ENCODE data around the gene KYNU.
A peak's percentile ranks its signal among the peaks of the same experiment; 100 is the strongest.
"Not testable (repeated sequence)": the region's sequence is repeated elsewhere in the genome, so short reads cannot be mapped to it uniquely, and the experiment has no call there.

KYNU gene

DNA sequence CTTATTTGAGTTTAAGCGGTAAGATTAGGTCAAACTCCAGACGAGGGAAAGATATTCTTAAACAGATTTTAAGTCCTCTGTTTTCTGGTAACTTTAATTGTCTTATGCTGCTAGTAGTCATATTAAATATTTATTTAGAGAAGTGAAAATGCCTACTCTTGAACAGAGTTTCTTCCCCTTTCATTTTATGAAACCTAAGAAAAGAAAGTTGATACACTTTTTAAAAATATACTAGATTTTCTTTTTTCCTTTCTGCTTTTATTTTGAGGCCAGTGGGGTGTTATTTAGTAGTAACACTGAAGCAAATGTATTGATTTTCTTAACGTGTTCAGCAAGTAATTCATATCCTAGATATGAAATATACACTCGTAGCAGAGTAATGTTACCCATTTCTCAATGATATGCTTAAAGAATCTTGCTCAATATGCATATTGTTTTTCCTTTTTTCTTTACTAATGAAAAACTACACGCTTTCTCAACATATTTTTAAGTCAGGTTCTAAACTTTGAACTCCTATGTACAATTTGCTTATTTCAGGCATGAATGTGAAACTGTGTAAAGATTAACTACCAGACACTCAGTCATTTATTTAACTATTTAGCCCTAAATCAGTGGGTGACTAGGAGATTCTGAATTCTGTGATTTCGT lies 691 bp downstream of the KYNU start:
- H3K4me3 ChIP-seq (ENCODE audit: low read length), result peak overlapping the region; percentile 87; the same call in 1 of the 2 replicates

DNA sequence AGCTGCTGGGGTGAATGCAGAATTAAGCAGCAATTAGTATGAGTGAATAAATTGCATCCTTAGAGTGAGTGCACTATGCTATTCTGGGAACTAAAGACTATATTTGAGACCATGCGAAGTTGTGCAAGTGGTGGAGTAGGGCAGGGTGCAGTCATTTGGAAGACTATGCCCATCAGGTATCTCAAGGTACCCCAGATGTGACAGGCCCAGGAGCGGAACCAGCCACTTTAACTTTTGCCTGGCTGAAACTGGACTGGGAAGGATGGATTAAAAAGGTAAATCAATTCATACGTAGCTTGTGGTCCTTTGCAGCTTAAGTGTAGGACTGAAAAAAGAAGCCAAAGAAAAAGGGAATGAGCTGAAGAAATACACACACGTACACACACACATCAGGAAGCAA lies 1.7 kb downstream of the KYNU start:
- no peak for TF ChIP-seq ZNF274 (IDR thresholded peaks at IDR 0.05; ENCODE audit: low read depth, low read length)
- peak overlapping the region; percentile 87 for H3K4me3 ChIP-seq (ENCODE audit: low read length)

More for the DNA sequence above, 691 bp downstream of the KYNU start:
- no peak for TF ChIP-seq ZNF274 (IDR thresholded peaks at IDR 0.05; ENCODE audit: low read depth, low read length)

DNA sequence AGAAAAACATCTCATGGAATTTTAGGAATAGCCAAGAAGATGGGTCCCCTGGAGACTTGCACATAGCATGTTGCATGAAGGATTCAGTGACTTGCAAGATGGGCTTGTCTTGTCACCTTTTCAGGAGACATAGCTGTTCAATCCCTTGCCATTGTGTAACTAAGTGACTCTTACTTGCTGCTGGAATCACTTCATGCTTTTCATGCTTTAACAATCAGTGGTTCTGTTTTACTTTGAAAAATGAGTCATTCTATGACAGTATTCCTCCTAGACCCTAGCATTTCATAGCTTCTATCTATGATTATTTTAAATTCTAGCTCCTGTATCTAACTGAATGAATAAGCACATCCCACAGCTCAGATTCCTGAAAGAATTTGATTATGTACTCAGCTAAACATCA lies 2.8 kb downstream of the KYNU start:
- TF ChIP-seq ZNF274 (IDR thresholded peaks at IDR 0.05; ENCODE audit: low read depth, low read length), result no peak
- no peak overlapping the region for H3K4me3 ChIP-seq (ENCODE audit: low read length)

DNA sequence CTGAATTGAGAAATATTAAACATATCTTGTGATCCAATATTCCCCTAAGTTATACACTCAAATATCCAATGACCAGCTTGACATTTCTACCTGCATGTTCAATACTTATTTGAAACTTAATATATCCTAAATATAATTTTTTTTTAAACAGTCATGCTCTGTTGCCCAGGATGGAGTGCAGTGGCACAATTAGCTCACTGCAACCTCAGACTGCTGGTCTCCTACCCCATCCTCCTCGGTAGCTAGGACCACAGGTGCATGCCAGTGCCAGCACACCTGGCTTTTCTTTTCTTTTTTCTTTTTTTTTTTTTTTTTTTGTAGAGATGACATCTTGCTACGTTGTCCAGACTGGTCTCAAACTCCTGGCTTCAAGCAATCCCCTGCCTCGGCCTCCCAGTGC lies 4.2 kb downstream of the KYNU start:
- no peak overlapping the region for H3K4me3 ChIP-seq (ENCODE audit: low read length)
- TF ChIP-seq ZNF274 (IDR thresholded peaks at IDR 0.05; ENCODE audit: low read depth, low read length), result no peak

DNA sequence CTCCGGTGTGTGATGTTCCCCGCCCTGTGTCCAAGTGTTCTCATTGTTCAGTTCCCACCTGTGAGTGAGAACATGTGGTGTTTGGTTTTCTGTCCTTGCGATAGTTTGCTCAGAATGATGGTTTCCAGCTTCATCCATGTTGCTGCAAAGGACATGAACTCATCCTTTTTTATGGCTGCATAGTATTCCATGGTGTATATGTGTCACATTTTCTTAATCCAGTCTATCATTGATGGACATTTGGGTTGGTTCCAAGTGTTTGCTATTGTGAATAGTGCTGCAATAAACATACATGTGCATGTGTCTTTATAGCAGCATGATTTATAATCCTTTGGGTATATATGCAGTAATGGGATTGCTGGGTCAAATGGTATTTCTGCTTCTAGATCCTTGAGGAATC lies 5.0 kb downstream of the KYNU start:
- not testable (repeated sequence) for H3K4me3 ChIP-seq (ENCODE audit: low read length)

DNA sequence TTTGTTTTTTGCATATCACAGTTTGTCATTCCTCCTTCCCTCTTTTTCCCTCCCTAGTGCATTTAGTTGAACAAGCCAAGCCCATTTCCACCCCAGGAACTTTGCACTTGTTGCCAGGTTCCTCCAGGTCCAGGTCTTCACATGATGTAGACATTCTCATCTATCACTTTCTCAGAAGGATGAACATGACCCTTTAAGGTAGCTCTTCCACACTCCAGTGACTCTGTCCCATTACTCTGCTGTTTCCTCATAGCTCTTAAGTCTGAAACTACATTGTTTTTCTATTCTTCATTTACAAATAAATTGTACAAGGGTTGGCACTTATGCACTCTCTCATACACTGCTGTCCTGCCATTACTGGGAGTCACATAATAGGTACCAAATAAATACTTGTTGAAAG lies 6.1 kb downstream of the KYNU start:
- TF ChIP-seq ZNF274 (IDR thresholded peaks at IDR 0.05; ENCODE audit: low read depth, low read length), result no peak
- no peak overlapping the region for H3K4me3 ChIP-seq (ENCODE audit: low read length)

DNA sequence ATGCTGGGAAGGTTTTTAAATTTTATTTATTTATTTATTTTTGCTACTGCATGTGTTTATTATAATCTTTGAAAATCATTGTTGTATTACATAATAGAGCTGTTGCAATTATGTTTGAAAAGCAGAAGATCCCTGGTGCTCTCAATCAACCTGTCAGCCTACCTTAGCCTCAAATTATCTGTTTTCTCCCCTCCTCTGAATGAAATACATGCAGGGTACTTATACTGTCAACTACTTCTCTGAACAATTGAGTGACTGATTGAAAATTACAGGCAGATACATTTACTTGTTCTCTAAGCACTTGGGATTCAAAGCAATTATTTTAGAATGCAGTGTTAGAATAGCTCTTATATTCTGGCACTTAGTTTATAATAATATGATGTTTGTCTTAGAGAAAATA lies 8.1 kb downstream of the KYNU start:
- H3K4me3 ChIP-seq (ENCODE audit: low read length), result no peak overlapping the region
- TF ChIP-seq ZNF274 (IDR thresholded peaks at IDR 0.05; ENCODE audit: low read depth, low read length), result no peak

DNA sequence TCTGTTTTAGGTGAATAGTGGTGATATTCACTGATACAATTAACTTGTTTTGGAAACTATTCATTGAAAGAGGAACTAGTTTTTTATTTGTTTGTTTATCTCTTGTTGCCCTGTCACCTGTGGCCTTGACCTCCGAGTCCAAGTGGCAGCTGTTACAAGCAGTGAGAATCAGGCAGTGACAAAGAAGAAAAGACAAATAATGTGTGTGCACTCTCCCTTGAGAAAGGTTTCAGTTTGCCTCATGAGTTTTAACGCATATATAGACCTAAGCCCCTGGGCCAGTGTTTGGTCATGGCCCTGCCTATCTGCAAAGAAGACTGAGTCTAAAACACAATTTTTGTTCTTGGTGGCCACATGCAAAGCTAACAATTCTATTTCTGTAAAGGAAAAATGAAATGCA lies 15.3 kb downstream of the KYNU start:
- H3K4me3 ChIP-seq (ENCODE audit: low read length), result no peak overlapping the region
- TF ChIP-seq ZNF274 (IDR thresholded peaks at IDR 0.05; ENCODE audit: low read depth, low read length), result no peak

DNA sequence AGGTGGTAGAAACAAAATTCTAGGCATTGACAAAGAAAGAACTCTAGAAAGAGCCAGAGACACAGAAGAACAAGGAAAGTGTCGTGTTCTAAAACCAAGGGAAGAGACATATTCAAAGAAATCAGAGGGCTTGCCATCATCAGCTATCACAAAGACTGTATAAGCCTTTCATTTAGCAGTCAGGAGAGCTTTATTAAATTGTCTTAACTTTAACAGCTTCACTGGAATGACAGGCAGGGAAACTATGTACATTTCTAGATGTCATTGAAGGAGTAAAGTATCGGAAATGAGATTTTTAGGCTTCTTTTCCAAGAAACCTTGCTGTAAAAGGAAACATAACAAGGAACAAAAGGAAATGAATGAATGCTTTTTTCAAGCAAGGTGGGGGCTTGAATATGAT lies 15.8 kb downstream of the KYNU start:
- no peak for TF ChIP-seq ZNF274 (IDR thresholded peaks at IDR 0.05; ENCODE audit: low read depth, low read length)
- no peak overlapping the region for H3K4me3 ChIP-seq (ENCODE audit: low read length)

DNA sequence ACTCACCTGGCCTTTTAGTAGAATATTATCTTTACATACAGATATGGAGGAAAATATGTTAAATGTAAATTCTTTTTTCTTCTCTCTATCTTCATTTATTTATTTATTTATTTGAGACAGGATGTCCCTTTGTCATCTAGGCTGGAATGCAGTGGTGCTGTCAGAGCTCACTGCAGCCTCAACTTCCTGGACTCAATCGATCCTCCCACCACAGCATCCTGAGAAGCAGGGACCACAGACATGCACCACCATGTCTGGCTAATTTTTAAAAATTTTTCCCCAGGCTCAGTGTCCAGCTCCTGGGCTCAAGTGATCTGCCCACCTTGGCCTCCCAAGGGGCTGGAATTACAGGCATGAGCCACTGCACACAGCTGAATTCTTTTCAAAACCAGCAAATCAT lies 20.3 kb downstream of the KYNU start:
- no peak for TF ChIP-seq ZNF274 (IDR thresholded peaks at IDR 0.05; ENCODE audit: low read depth, low read length)

DNA sequence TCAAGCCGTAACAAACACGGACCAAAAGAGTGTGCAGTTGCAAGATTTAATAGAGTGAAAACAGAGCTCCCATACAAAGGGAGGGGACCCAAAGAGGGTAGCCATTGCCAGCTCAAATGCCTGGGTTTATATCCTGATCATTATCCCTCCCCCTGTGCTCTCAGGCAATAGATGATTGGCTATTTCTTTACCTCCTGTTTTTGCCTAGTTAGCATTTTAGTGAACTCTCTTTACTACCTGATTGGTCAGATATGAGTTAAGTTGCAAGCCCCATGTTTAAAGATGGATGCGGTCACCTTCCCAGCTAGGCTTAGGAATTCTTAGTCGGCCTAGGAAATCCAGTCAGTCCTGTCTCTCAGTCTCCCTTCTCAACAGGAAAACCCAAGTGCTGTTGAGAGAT lies 22.9 kb downstream of the KYNU start:
- H3K4me3 ChIP-seq (ENCODE audit: low read length), result not testable (repeated sequence)

More for the DNA sequence above, 20.3 kb downstream of the KYNU start:
- no peak overlapping the region for H3K4me3 ChIP-seq (ENCODE audit: low read length)

DNA sequence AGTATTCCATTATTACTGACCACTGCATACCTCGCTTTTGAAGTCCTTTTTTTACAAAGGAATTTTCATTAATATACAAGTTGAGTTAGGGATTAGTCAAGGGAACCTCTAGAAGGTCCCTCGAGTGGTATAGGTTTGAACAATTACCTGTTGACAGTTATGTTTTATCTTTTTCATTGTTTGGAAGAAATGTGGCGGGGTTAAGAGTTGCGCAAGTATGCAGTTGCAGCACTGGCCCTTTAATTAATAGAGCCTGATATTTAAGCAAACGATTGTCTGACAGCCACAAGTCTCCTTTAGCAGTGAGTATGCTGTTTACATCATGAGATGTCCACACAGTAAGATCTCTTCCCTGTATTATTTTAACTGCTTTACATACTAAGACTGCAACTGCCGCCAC lies 24.3 kb downstream of the KYNU start:
- TF ChIP-seq ZNF274 (IDR thresholded peaks at IDR 0.05; ENCODE audit: low read depth, low read length), result no peak
- no peak overlapping the region for H3K4me3 ChIP-seq (ENCODE audit: low read length)

DNA sequence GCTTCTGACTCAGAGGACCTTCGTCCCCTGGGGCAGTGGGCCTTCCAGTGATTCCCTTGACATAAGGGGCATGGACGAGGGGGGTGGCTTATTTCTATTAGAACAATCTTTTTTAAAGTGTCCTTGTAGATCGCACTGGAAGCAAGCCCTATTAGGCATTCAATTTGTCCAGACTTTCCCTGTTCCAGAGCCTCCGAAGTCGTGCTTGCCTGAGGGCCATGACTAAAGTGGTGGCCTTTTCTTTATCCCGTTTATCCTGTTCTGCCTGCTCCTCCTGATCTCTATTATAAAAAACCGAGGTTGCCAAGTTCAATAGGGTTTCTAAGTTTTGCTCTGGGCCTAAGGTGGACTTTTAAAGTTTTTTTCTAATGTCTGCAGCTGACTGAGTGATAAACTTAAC lies 26.3 kb downstream of the KYNU start:
- not testable (repeated sequence) for H3K4me3 ChIP-seq (ENCODE audit: low read length)

DNA sequence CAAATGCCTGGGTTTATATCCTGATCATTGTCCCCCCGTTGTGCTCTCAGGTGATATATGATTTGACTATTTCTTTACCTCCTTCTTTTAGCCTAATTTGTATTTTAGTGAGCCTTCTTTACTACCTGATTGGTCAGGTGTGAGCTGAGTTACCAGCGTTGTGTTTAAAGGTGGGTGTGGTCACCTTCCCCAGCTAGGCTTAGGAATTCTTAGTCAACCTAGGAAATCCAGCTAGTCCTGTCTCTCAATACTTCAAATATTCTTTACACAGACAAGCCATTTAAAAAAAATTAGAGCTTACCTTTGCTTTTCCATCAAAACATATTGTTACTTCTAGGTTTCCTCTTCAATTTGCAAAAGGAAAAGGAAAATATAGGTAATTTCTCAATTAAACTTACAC lies 30.2 kb downstream of the KYNU start:
- no peak overlapping the region for H3K4me3 ChIP-seq (ENCODE audit: low read length)
- TF ChIP-seq ZNF274 (IDR thresholded peaks at IDR 0.05; ENCODE audit: low read depth, low read length), result no peak

DNA sequence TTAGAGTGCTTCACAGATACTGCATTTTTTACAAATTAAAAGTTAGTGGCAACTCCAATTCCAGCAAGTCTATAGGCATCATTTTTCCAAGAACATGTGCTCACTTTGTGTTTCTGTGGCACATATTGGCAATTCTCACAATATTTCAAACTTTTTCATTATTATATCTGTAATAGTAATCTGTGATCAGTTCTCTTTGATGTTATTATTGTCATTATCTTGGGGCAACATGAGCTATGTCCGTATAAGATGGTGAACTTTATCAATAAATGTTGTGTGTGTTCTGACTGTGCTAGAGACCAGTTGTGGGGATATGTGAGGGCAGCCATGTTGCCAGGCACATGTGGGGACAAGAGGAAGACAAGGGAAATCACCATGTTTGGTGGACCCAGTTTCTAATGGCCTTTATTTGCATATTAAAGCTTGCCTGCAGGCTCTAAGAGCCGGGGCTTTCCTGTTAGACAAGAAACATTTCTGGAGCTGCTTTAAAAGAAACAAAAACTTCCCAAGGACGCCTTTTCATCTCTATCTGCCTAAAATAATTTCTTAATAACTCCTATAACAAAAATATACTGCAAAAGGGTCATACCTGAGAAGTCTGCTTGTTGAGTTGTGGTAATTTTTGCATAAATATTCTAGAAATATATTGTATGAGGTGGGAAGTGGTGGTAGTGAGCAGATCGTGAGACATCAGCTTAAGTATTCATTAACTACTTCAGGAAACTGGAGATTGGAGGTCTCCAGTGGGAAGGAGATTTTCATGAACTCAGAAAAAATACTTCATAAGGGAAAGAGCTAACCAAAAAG lies 37.2 kb downstream of the KYNU start:
- TF ChIP-seq ZNF274 (IDR thresholded peaks at IDR 0.05; ENCODE audit: low read depth, low read length), result no peak

DNA sequence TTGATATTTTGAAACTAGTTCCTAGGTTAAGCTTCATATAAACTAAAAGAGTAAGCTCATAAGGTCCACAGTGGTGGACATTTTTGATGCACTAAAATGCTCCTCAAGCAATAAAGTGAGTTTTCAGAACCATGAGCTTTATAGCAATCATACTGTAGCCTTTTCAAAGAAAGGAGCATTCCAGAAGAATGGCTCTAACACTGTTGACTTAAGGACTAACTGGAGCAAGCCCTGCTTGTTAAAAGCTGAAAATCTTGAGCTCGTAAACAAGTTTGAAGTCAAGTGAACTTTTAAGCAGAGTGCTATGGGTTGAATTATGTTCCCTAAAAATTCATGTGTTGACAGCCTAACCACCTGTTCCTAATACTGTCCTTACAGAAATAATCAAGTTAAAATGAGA lies 38.0 kb downstream of the KYNU start:
- no peak for TF ChIP-seq ZNF274 (IDR thresholded peaks at IDR 0.05; ENCODE audit: low read depth, low read length)
- H3K4me3 ChIP-seq (ENCODE audit: low read length), result no peak overlapping the region

More for the DNA sequence above, 37.2 kb downstream of the KYNU start:
- no peak overlapping the region; the same call in none of the 2 replicates for H3K4me3 ChIP-seq (ENCODE audit: low read length)

Measured in GM08714 (cell line).